M059J (cell line): ENCODE measurements around the gene VPS51. TPM values are rescaled to one million over a fixed set of nuclear protein-coding genes. Genes with fewer than 3 reads are reported as not detected.
A peak's percentile ranks its signal among the peaks of the same experiment; 100 is the strongest.
"Not testable (repeated sequence)": the region's sequence is repeated elsewhere in the genome, so short reads cannot be mapped to it uniquely, and the experiment has no call there.

ENCODE experiments used
- DNase-seq: peaks from one replicate; pipeline ENCODE4 v3.0.0-alpha.2; 2012; ENCODE audit warnings: low read depth
- total RNA-seq: library from RNA; depleted of rRNA; stranded (reverse); fragments of >200 nt; shearing (Covaris generic); gene quantifications from 2 replicates; pipeline ENCODE4 v1.2.3, GENCODE V29; 2014

Gene VPS51
- total RNA-seq, 1 experiment from 2014 or later: 170 TPM

GRCh38 chr11:65133724-65134123, 37.7 kb downstream of the VPS51 start:
- DNase-seq: no peak

GRCh38 chr11:65134240-65134951, 38.4 kb downstream of the VPS51 start, which contains the start of gene SYVN1:
Gene SYVN1, minus strand, starts transcription at chr11:65134519. Its CDS starts 918 bp downstream, at chr11:65133601.
- DNase-seq: peak; percentile 86

- peak; percentile 98 for DNase-seq
Observed at GRCh38 chr11:65134952-65135632, 39.1 kb downstream of the VPS51 start.

- no peak for DNase-seq
Observed at GRCh38 chr11:65135633-65136145, 39.7 kb downstream of the VPS51 start.

- DNase-seq: no peak
Observed at GRCh38 chr11:65136515-65137096, 40.6 kb downstream of the VPS51 start.

GRCh38 chr11:65141896-65142494, 46.0 kb downstream of the VPS51 start:
- DNase-seq: no peak

GRCh38 chr11:65147352-65148075, 51.5 kb downstream of the VPS51 start:
- no peak for DNase-seq

- DNase-seq: no peak
Observed at GRCh38 chr11:65148657-65149056, 52.6 kb downstream of the VPS51 start.

GRCh38 chr11:65150131-65150508, 54.1 kb downstream of the VPS51 start:
- DNase-seq: not testable (repeated sequence)

- DNase-seq: peak; percentile 98
Observed at GRCh38 chr11:65150509-65151299, 54.7 kb downstream of the VPS51 start.

GRCh38 chr11:65151331-65151899, 55.4 kb downstream of the VPS51 start:
- DNase-seq: no peak

- DNase-seq: no peak
Observed at GRCh38 chr11:65152122-65152521, 56.1 kb downstream of the VPS51 start.

GRCh38 chr11:65156256-65156655, 60.2 kb downstream of the VPS51 start:
- DNase-seq: no peak

GRCh38 chr11:65156926-65157325, 60.9 kb downstream of the VPS51 start:
- no peak for DNase-seq

GRCh38 chr11:65157336-65157735, 61.3 kb downstream of the VPS51 start:
- DNase-seq: no peak

- no peak for DNase-seq
Observed at GRCh38 chr11:65159012-65159411, 63.0 kb downstream of the VPS51 start.

- DNase-seq: no peak
Observed at GRCh38 chr11:65160643-65161042, 64.6 kb downstream of the VPS51 start.
